Parathyroid adenoma (tissue), 2 donors: ENCODE results near the gene ADAM12.

Source experiments
- H2AFZ ChIP-seq: fragments of 300-600 bp; sonication (generic); one replicate; pipeline ENCODE4 v1.7.0; 2017; ENCODE audit warnings: antibody characterized with exemption, mild to moderate bottlenecking
- H3K27ac ChIP-seq: fragments of 300-600 bp; sonication (generic); one replicate; pipeline ENCODE4 v1.7.0; 2017
- H3K27me3 ChIP-seq: fragments of 300-600 bp; sonication (generic); one replicate; pipeline ENCODE4 v1.7.0; 2017; ENCODE audit warnings: low read length; ENCODE audit not compliant: control insufficient read depth, insufficient read depth
- H3K36me3 ChIP-seq: fragments of 300-600 bp; sonication (generic); one replicate; pipeline ENCODE4 v1.7.0; 2017; ENCODE audit warnings: low read length; ENCODE audit not compliant: control insufficient read depth, insufficient read depth
- H3K4me1 ChIP-seq: fragments of 300-600 bp; sonication (generic); one replicate; pipeline ENCODE4 v1.7.0; 2017; ENCODE audit warnings: control low read depth
- H3K4me2 ChIP-seq: fragments of 300-600 bp; sonication (generic); one replicate; pipeline ENCODE4 v1.7.0; 2017; ENCODE audit warnings: low read length
- H3K4me3 ChIP-seq: fragments of 300-600 bp; sonication (generic); one replicate; pipeline ENCODE4 v1.7.0; 2017; ENCODE audit warnings: low read depth, low read length
- H3K79me2 ChIP-seq: fragments of 300-600 bp; sonication (generic); one replicate; pipeline ENCODE4 v1.7.0; 2017; ENCODE audit warnings: control low read depth
- H3K9ac ChIP-seq: fragments of 300-600 bp; sonication (generic); one replicate; pipeline ENCODE4 v1.7.0; 2017; ENCODE audit warnings: mild to moderate bottlenecking
- H3K9me3 ChIP-seq: fragments of 300-600 bp; sonication (generic); one replicate; pipeline ENCODE4 v1.7.0; 2017; ENCODE audit warnings: low read length; ENCODE audit not compliant: control insufficient read depth
- TF ChIP-seq, protein P1 (sequence below): fragments of 300-600 bp; sonication (generic); IDR thresholded peaks from one replicate; pipeline ENCODE4 v1.7.0; 2017; ENCODE audit warnings: antibody characterized with exemption, mild to moderate bottlenecking
- donor health status: primary hyperparathyroidism.

The ADAM12 gene

DNA sequence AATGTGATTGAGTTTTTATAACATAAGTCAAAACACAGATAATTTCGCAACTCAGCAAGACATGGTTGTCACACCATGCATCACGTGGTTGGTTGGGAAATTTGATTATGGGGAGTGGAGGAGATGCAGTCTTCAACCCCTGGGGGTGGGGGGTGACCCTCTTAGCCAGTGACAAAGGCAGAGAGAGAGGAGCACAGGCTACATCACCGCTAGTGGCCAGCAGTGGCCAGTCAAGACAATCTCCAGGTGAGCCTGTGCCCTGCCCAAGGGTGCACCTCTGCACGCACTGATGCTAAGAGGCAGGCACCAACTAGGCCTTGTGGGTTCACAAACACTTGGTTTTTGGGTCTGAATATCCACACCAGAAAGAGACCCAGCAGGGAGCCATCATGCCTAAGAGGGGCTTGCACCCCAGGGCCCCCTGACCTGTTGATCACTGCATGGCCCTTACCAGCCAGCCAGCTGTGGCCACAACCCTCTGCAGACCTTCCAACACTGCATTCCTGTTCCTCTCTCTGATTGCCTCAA, 247.5 kb downstream of the ADAM12 start:
- H2AFZ ChIP-seq: no peak overlapping the region
- H3K9me3 ChIP-seq: no peaks in the 10 kb centered on the region
- H3K79me2 ChIP-seq: no peaks in the 10 kb centered on the region
- no peaks in the 10 kb centered on the region for H3K4me1 ChIP-seq
- no peak overlapping the region for H3K9ac ChIP-seq
- H3K4me2 ChIP-seq: no peak overlapping the region
- TF ChIP-seq, protein P1, sequence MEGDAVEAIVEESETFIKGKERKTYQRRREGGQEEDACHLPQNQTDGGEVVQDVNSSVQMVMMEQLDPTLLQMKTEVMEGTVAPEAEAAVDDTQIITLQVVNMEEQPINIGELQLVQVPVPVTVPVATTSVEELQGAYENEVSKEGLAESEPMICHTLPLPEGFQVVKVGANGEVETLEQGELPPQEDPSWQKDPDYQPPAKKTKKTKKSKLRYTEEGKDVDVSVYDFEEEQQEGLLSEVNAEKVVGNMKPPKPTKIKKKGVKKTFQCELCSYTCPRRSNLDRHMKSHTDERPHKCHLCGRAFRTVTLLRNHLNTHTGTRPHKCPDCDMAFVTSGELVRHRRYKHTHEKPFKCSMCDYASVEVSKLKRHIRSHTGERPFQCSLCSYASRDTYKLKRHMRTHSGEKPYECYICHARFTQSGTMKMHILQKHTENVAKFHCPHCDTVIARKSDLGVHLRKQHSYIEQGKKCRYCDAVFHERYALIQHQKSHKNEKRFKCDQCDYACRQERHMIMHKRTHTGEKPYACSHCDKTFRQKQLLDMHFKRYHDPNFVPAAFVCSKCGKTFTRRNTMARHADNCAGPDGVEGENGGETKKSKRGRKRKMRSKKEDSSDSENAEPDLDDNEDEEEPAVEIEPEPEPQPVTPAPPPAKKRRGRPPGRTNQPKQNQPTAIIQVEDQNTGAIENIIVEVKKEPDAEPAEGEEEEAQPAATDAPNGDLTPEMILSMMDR: no peak
- no peak overlapping the region for H3K4me3 ChIP-seq
- H3K36me3 ChIP-seq: no peaks in the 10 kb centered on the region
- no peaks in the 10 kb centered on the region for H3K27me3 ChIP-seq
- H3K27ac ChIP-seq: no peak overlapping the region

DNA sequence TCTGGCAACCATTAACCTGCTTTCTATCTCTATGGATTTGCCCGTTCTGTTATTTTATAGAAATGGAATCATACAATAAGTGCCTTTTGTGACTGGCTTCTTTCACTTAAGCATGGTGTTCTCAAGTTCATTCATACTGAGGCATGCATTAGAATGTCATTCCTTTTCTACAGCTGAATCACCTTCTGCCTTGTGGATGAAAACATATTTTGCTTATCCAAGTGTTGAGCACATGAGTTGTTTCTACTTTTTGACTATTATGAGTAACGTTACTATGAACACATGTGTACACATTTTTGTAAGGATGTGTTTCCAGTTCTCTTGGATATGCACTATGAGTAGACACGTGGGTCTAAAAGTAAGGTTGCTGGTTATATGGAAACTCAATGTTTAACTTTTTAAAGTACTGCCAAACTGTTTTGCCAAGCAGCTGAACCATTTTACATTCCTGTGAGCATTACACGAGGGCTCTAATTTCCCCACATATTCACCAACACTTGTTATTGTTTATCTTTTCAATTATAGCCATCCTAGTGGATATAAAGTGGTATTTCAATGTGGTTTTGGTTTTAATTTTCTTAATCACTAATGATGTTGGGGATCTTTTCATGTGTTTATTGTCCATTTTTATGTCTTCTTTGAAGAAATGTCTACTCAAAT, 250.6 kb downstream of the ADAM12 start:
- Histone ChIP-seq H3K4me2 (no peak overlapping the region), H3K27me3 (no peaks in the 10 kb centered on the region), H3K27ac (no peak overlapping the region), H3K79me2 (no peaks in the 10 kb centered on the region), H3K9ac (no peak overlapping the region), H3K9me3 (no peaks in the 10 kb centered on the region), H3K4me1 (no peaks in the 10 kb centered on the region), H3K4me3 (no peak overlapping the region), H3K36me3 (no peaks in the 10 kb centered on the region), H2AFZ (no peak overlapping the region)
- TF ChIP-seq, protein P1: no peak

DNA sequence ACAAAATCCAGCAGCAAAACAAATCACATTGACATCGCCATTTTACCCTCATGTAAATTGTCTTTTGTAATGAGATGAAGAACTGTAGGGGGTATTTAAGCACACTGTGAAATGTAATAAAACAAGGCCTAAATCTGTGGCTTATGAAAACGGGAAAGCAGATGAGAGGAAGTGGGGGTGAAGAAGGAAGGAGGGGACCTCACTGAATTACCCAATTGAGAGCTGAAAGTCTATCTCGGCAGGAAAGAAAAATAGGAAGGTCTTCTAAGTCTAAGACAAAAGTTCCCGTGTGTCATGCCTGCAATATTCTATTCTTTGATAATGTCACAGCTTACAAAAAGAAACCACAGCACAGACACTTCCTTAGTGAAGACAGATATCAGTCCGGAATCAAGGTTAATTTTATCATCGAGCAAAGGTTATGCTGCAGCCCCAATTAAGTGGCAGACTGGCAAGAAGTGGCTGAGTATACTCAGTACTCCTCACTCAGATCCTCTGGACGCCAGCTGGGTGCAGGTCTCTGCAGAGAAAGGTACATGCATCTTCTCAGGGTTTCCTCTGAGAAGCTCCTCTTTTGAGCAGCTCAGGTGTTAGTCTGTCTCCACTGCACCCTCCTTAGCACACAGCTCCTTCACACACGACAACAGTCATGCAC, 252.2 kb downstream of the ADAM12 start:
- Histone ChIP-seq H3K79me2 (no peaks in the 10 kb centered on the region), H3K4me3 (no peak overlapping the region), H3K4me2 (no peak overlapping the region), H3K4me1 (no peaks in the 10 kb centered on the region), H3K9me3 (no peaks in the 10 kb centered on the region), H3K27me3 (no peaks in the 10 kb centered on the region), H2AFZ (no peak overlapping the region), H3K36me3 (no peaks in the 10 kb centered on the region), H3K9ac (no peak overlapping the region), H3K27ac (no peak overlapping the region)
- TF ChIP-seq, protein P1: no peak

DNA sequence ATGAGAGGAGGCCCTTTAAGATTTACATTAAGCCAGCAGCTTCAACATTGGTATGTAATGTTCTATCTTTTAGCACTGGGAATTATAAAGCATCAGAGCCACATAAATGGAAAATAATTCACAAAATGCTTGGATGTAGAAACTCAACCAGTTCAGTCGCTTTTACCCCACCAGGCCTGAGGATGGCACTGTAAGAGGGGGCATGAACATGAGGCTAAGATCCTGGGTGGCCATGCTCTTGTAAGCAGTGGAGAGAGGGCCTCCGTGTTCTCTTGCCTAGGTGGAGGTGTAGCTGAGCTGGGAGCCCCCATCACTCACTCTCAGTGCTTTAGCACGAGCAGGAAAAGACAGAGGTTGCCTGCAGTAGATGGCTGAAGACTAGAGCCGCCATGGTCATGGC, 253.1 kb downstream of the ADAM12 start:
- Histone ChIP-seq H3K4me2 (no peak overlapping the region), H2AFZ (no peak overlapping the region), H3K36me3 (no peaks in the 10 kb centered on the region), H3K9me3 (no peaks in the 10 kb centered on the region), H3K27me3 (no peaks in the 10 kb centered on the region), H3K4me3 (no peak overlapping the region), H3K4me1 (no peaks in the 10 kb centered on the region), H3K9ac (no peak overlapping the region), H3K27ac (no peak overlapping the region), H3K79me2 (no peaks in the 10 kb centered on the region)
- TF ChIP-seq, protein P1: no peak
